ENCODE results near the gene ICAM1.
"Not testable (repeated sequence)": the region's sequence is repeated elsewhere in the genome, so short reads cannot be mapped to it uniquely, and the experiment has no call there.

Gene ICAM1

DNA sequence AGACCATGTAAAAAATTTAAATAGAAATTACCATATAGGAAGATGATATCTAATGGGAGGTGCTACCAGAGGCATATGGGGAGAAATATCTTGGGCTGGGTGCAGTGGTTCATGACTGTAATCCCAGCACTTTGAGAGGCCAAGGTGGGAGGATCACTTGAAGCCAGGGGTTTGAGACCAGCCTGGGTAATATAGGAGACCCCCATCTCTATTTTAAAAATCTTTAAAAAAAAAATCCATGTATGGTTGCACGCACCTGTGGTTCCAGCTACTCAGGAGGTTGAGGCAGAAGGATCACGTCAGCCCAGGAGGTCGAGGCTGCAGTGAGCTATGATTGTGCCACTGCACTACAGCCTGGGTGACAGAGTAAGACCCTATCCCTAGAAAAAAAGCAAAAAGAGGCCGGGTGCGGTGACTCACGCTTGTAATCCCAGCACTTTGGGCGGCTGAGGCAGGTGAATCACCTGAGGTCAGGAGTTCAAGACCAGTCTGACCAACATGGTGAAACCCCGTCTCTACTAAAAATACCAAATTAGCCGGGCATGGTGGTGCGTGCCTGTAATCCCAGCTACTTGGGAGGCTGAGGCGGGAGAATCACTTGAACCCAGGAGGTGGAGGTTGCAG, 29.0 kb upstream of the ICAM1 start:
- DNase-seq: not testable (repeated sequence)

GRCh38 chr19:10243606-10244005, 27.3 kb upstream of the ICAM1 start:
- no peak for DNase-seq

- no peak for DNase-seq
Observed at GRCh38 chr19:10245189-10245939, 25.6 kb upstream of the ICAM1 start.

DNA sequence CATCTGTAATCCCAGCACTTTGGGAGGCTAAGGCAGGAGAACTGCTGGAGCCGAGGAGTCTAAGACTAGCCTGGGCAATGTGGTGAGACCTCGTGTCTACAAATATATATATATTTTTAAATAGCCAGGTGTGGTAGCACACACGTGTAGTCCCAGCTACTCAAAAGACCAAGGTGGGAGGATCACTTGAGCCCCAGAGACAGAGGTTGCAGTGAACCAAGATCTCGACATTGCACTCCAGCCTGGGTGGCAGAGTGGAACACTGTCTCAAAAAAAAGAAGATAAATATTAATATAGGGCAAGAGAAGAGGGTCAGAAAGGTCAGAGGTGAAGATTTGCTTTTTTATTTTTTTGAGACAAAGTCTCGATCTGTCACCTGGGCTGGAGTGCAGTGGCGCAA, 24.4 kb upstream of the ICAM1 start:
- DNase-seq: no peak

DNA sequence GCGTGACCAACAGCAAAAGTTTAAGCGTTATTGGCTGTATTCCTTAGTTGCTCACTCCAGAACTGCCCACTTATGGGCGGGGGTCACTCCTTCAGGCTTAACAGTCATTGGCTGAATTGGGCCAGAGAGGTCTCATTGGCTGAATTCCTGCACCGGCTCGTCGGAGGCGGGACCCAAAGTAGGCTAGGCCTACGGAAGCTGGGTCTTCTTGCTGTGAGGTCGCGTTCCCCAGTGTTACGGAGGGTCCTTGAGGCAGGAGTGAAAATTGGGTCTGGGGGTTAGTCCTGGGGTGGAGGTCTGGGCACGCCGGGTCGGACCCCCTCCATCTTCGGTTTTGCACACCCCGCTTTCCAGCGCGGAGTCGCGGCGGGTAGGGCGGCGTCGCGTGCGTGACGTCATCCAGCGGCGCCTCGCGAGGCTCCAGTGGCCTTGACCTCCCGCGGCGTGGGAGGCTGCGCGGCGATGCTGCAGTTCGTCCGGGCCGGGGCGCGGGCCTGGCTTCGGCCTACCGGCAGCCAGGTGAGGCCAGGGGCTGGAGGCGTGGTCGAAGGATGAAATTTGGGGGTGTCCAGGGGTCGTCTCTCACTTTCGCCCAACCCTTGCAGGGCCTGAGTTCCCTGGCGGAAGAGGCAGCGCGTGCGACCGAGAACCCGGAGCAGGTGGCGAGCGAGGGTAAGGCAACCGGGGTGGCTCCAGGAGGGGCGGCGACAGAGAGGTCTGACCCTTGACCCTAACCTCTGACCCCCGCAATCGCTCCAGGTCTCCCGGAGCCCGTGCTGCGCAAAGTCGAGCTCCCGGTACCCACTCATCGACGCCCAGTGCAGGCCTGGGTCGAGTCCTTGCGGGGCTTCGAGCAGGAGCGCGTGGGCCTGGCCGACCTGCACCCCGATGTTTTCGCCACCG, 18.9 kb upstream of the ICAM1 start, which contains the start of gene MRPL4:
Gene MRPL4, plus strand, starts transcription at position 423 of the 903 bp plus-strand sequence. Its CDS starts 40 bp downstream, at position 463.
- DNase-seq: peak; percentile 72 to 99 (median 94)

- DNase-seq: no peak
Observed at GRCh38 chr19:10252707-10253106, 18.2 kb upstream of the ICAM1 start.

DNA sequence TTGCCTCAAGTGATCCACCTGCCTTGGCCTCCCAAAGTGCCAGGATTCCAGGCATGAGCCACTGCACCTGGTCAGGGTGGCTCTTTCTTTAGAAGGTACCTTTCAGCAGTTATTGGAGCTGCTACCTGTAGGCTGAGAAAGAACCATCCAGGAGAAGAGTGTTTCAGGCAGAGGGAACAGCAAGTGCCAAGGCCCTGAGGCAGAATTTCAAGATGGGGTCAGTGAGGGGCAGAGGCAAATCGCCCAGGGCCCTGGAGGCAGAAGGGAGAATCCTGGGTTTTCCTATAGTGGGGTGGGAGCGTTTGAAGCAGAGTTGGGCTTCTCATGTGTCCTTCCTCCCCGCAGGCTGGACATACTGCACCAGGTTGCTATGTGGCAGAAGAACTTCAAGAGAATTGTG, 16.7 kb upstream of the ICAM1 start:
- DNase-seq: no peak

- no peak for DNase-seq
Observed at GRCh38 chr19:10255358-10255757, 15.6 kb upstream of the ICAM1 start.

DNA sequence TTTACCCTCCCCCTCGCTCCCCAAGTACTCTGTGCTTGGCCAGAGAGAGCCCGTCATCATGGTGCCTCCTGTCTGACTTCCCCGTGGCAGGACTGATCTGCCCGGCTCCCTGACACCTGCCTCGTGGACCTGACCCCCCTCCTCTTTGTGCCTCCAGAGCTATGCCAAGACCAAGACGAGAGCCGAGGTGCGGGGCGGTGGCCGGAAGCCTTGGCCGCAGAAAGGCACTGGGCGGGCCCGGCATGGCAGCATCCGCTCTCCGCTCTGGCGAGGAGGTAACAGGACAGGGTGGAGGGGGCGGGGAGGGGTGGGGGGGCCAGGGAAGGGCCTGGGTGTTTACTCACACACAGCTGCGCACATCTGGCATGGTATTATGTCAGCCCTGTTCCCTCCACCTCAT, 14.4 kb upstream of the ICAM1 start:
- no peak for DNase-seq

- DNase-seq: no peak
Observed at GRCh38 chr19:10256970-10257615, 13.8 kb upstream of the ICAM1 start.

DNA sequence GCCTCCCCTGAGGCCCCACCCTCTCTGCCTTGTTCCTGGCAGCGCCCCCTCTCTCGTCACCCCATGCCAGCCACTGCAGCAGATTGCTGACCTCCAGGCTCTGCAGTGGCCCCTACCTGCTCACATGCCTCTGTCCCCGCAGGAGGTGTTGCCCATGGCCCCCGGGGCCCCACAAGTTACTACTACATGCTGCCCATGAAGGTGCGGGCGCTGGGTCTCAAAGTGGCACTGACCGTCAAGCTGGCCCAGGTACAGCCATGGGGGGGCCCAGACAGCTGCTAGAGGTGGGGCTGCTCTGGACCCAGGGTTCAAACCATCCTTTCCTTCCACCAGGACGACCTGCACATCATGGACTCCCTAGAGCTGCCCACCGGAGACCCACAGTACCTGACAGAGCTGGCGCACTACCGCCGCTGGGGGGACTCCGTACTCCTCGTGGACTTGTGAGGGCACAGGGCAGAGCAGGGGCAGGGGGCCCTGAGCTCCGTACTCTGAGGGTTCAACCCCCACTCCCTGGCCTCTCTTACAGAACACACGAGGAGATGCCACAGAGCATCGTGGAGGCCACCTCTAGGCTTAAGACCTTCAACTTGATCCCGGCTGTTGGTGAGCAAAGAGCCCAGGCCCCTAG, 12.7 kb upstream of the ICAM1 start:
- no peak for DNase-seq

DNA sequence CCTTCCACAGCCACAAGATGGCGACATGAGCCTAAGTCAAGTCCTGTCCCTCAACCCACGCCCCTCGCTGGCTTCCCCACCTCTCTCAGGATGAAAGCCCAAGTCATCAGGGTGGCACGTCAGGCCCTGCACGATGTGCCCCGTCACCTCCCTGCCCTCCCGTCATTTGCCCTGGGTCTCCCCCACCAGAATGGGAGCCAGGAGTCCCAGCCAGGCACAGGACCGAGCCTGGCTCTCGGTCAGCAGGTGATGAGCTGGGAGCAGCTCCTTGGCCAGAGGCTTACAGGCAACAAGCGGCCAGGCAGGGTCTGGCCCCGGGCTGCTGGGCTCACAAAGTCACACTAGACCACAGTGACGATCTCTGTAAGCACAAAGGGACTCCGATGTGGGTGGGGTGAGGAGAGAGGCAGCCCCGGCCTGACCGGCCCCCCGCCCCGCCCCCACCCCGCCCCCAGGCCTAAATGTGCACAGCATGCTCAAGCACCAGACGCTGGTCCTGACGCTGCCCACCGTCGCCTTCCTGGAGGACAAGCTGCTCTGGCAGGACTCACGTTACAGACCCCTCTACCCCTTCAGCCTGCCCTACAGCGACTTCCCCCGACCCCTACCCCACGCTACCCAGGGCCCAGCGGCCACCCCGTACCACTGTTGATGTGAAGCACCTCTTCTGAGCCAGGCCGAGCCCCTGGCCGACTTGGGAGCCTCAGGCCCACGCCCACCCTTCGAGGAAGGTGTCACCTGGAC, 11.6 kb upstream of the ICAM1 start:
- peak in 45 of 56 donors; percentile 4 to 86 (median 36) for DNase-seq

GRCh38 chr19:10260141-10260584, 10.8 kb upstream of the ICAM1 start:
- DNase-seq: peak in 35 of 56 donors; percentile 2 to 80 (median 38)

GRCh38 chr19:10262771-10263170, 8.1 kb upstream of the ICAM1 start:
- DNase-seq: no peak

DNA sequence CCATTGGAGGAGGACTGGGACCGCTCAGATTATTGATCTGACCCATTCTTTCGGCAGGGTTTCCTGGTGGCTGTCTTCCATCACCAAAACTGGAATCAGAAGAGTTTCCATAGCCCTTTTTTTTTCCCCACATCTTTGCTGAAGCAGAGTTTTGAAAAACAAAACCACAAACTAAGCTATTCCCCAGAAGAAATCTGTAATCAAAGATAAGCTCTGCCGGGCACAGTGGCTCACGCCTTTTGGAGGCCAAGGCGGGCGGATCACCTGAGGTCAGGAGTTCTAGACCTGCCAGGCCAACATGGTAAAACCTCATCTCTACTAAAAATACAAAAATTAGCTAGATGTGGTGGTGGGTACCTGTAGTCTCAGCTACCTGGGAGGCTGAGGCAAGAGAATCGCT, 4.2 kb upstream of the ICAM1 start:
- DNase-seq: no peak

GRCh38 chr19:10268071-10268470, 2.8 kb upstream of the ICAM1 start:
- DNase-seq: no peak

GRCh38 chr19:10269333-10270179, 1.4 kb upstream of the ICAM1 start:
- peak in 50 of 56 donors; percentile 19 to 85 (median 52) for DNase-seq

DNA sequence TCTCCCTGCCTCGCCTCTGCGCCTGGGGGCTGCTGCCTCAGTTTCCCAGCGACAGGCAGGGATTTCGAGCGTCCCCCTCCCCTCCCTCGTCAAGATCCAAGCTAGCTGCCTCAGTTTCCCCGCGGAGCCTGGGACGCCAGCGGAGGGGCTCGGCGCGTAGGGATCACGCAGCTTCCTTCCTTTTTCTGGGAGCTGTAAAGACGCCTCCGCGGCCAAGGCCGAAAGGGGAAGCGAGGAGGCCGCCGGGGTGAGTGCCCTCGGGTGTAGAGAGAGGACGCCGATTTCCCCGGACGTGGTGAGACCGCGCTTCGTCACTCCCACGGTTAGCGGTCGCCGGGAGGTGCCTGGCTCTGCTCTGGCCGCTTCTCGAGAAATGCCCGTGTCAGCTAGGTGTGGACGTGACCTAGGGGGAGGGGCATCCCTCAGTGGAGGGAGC, 722 bp upstream of the ICAM1 start:
- peak in 17 of 56 donors; percentile 2 to 52 (median 12) for DNase-seq

DNA sequence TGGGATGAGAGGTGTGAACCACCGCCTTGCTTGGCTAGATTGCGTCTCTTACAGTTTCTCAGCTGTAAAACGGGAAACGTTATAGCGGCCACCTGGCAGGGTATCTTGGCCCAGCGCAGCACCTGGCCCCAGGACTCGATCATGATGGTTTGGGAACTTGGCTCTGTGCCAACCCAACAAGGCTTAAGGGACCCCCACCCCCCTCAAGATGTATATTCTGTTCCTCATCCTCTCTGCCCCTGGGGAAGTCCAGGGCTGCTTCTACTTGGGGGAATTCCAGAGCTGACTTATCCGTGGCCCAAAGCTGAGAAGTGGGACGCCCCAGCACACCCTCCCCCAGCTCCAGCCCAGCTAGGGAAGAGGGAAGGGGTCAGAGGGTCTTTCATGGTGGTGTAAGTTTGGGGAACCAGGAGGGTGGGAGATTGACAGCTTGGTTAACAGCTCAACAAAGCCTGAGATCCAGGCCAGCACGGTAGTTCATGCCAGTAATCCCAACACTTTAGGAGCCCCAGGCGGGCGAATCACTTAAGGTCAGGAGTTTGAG, 695 bp downstream of the ICAM1 start:
- no peak for DNase-seq
